ENCODE data around the gene XYLT1. TPM values are rescaled to one million over a fixed set of nuclear protein-coding genes. Genes with fewer than 3 reads are reported as not detected.

Gene XYLT1
- total and polyA plus RNA-seq, 2 of the 13 experiments (the other 11 are each of a cell fraction or from before 2014, with no cell fraction given), result not detected

- WGBS (ENCODE audit: low lambda C conversion rate), result 13% methylated on average over 3 of the region's 3 CpGs
- no peak for DNase-seq (ENCODE audit: low spot score)
- no peaks in the 10 kb centered on the region for H3K4me1 ChIP-seq (ENCODE audit: insufficient read depth, low read length)
- no peak for ATAC-seq
- intact Hi-C loops (cut with micrococcal nuclease; ENCODE audit: unreplicated experiment), result no loop called here
- no peak overlapping the region for H3K27ac ChIP-seq (ENCODE audit: extremely low read length, insufficient read depth, low read length)
- H3K9me3 ChIP-seq (ENCODE audit: low read length), result no peaks in the 10 kb centered on the region
- no TSS peak for BruUV-seq (replicated peaks)
- H3K79me2 ChIP-seq (ENCODE audit: insufficient read depth, low read length), result no peaks in the 10 kb centered on the region
- in situ Hi-C loops (cut with HindIII; ENCODE audit: extremely low pct_ligation_motif_present, low pct_unique_long_range_greater_than_20kb), result no loop called here
- H3K36me3 ChIP-seq (replicated peaks in 1 of 2; ENCODE audit: control insufficient read depth in 1 of 2, insufficient read depth in 2 of 2, low read length in 2 of 2), result no peaks in the 10 kb centered on the region
- TF ChIP-seq RARA (CRISPR knock-in tag; IDR thresholded peaks at IDR 0.05), result no peak
- no peak for TF ChIP-seq SP1 (IDR thresholded peaks at IDR 0.05)
- no peak for TF ChIP-seq SP1 (CRISPR knock-in tag; IDR thresholded peaks at IDR 0.05)
- TF ChIP-seq LRRFIP1 (CRISPR knock-in tag; conservative IDR thresholded peaks at IDR 0.05), result no peak
- no peak for TF ChIP-seq BORCS8-MEF2B (CRISPR knock-in tag; IDR thresholded peaks at IDR 0.05)
- TF ChIP-seq SRSF9 (IDR thresholded peaks at IDR 0.05; ENCODE audit: borderline replicate concordance, insufficient read depth, low read depth, low read length, poor library complexity, severe bottlenecking), result no peak
- TF ChIP-seq SP140L (CRISPR knock-in tag; IDR thresholded peaks at IDR 0.05; ENCODE audit: borderline replicate concordance), result no peak
- no peak for TF ChIP-seq JUNB (CRISPR knock-in tag; IDR thresholded peaks at IDR 0.05; ENCODE audit: borderline replicate concordance)
- no peak for TF ChIP-seq TP53 (CRISPR knock-in tag; conservative IDR thresholded peaks at IDR 0.05)
- H2AFZ ChIP-seq (ENCODE audit: low read length), result no peak overlapping the region
- H3K4me2 ChIP-seq (ENCODE audit: low read depth, low read length), result no peak overlapping the region
- no peak overlapping the region for H3K4me3 ChIP-seq (replicated peaks in 1 of 3; ENCODE audit: insufficient read depth in 1 of 3, low read depth in 2 of 3, low read length in 3 of 3)
- ChIA-PET CTCF (ENCODE audit: low intra/inter-chr PET ratio, low total read pairs) (no interaction called here), POLR2A (no interaction called here)
- H4K20me1 ChIP-seq (ENCODE audit: insufficient read depth, low read length), result no peaks in the 10 kb centered on the region
- H3K27me3 ChIP-seq (ENCODE audit: control insufficient read depth in 1 of 2, insufficient read depth in 2 of 2, low read length in 2 of 2), result peaks cover 4 to 47% of the 10 kb centered on the region in 2 experiments; a peak in 4 of 5 replicates
- H3K9ac ChIP-seq (ENCODE audit: insufficient read depth, low read depth, low read length), result no peak overlapping the region
- no peak for FAIRE-seq
Measured at GRCh38 chr16:17380613-17381012, 90.1 kb downstream of the XYLT1 start.

Data from HepG2 (cell line).